HL-60 (cell line): Measurements from ENCODE around the gene CEP44.

Source experiments
- DNase-seq, 2 experiments: peaks; one replicate each; pipeline ENCODE4 v3.0.0-alpha.2; 2010 to 2020; ENCODE audit warnings: low read depth in 1 of 2, low spot score in 1 of 2
- H3K27ac ChIP-seq: fragments of 250-450 bp; sonication (Bioruptor Pico); replicated peaks from 2 replicates; pipeline ENCODE4 v1.5.1; 2020; ENCODE audit warnings: mild to moderate bottlenecking, moderate library complexity
- H3K27me3 ChIP-seq: fragments of 250-450 bp; sonication (Bioruptor Pico); 2 replicates; pipeline ENCODE4 v1.5.1; 2021; ENCODE audit warnings: mild to moderate bottlenecking, moderate library complexity; ENCODE audit not compliant: insufficient read depth, poor library complexity, severe bottlenecking
- H3K4me3 ChIP-seq: replicated peaks from 2 replicates; pipeline ENCODE4 v1.5.1; 2011; ENCODE audit warnings: mild to moderate bottlenecking, control low read depth, low read length; ENCODE audit not compliant: insufficient read depth
- CTCF ChIP-seq: IDR thresholded peaks from one replicate; pipeline ENCODE4 v1.5.1; 2011; ENCODE audit warnings: low read length, control low read depth, inconsistent platforms; ENCODE audit not compliant: insufficient read depth
- GABPA ChIP-seq: IDR thresholded peaks from 2 replicates; pipeline ENCODE4 v1.6.1; 2012; ENCODE audit warnings: low read depth
- POLR2AphosphoS5 ChIP-seq: IDR thresholded peaks from 2 replicates; pipeline ENCODE4 v1.6.1; 2012; ENCODE audit warnings: low read depth
- REST ChIP-seq: IDR thresholded peaks from 2 replicates; pipeline ENCODE4 v1.6.1; 2012; ENCODE audit warnings: low read depth; ENCODE audit not compliant: insufficient replicate concordance
- SPI1 ChIP-seq: IDR thresholded peaks from 2 replicates; pipeline ENCODE4 v1.6.1; 2012; ENCODE audit warnings: low read depth, mild to moderate bottlenecking, borderline replicate concordance

The CEP44 gene

GRCh38 chr4:174365018-174365587, 81.4 kb downstream of the CEP44 start:
- DNase-seq = peak; percentile 2 to 12
- Histone ChIP-seq H3K4me3 (no peak overlapping the region), H3K27ac (no peak overlapping the region), H3K27me3 (no peaks in the 10 kb centered on the region)
- TF ChIP-seq POLR2AphosphoS5 (no peak), REST (no peak), CTCF (no peak), GABPA (no peak), SPI1 (no peak)

GRCh38 chr4:174369985-174370384, 86.3 kb downstream of the CEP44 start:
- no peak for DNase-seq
- Histone ChIP-seq H3K4me3 (no peak overlapping the region), H3K27ac (no peak overlapping the region), H3K27me3 (no peaks in the 10 kb centered on the region)
- TF ChIP-seq GABPA = no peak
- TF ChIP-seq POLR2AphosphoS5 = no peak
- TF ChIP-seq SPI1 = no peak
- no peak for TF ChIP-seq CTCF

GRCh38 chr4:174373821-174374220, 90.1 kb downstream of the CEP44 start:
- H3K27me3 ChIP-seq = no peaks in the 10 kb centered on the region
- TF ChIP-seq GABPA (no peak), SPI1 (no peak), POLR2AphosphoS5 (no peak), CTCF (no peak), REST (no peak)

GRCh38 chr4:174375422-174375821, 91.7 kb downstream of the CEP44 start:
- no peak overlapping the region for H3K4me3 ChIP-seq
- no peak overlapping the region for H3K27ac ChIP-seq
- DNase-seq = no peak
- no peak for TF ChIP-seq POLR2AphosphoS5
- no peak for TF ChIP-seq CTCF
- no peak for TF ChIP-seq REST
- TF ChIP-seq GABPA = no peak
- TF ChIP-seq SPI1 = no peak
- no peaks in the 10 kb centered on the region for H3K27me3 ChIP-seq

More at GRCh38 chr4:174373821-174374220, 90.1 kb downstream of the CEP44 start:
- no peak overlapping the region for H3K4me3 ChIP-seq
- no peak for DNase-seq
- no peak overlapping the region for H3K27ac ChIP-seq
